ENCODE data around the gene DCAF12L1.

The DCAF12L1 gene

GRCh38 chrX:126552313-126553022, at the start of gene DCAF12L1:
TSS of gene DCAF12L1 (minus strand) at chrX:126552814. CDS start at chrX:126552608, 206 bp downstream.
- no peak within 1 kb of the TSS for H3K27ac Mint-ChIP-seq
- CTCF ChIA-PET: no interaction called here
- H3K9me3 Mint-ChIP-seq: no peaks in the 10 kb centered on the region
- H3K27me3 Mint-ChIP-seq: no peaks in the 10 kb centered on the region
- no peak within 1 kb of the TSS for H3K4me3 Mint-ChIP-seq
- no peaks in the 10 kb centered on the region for H3K36me3 Mint-ChIP-seq
- DNase-seq: no peak
- no peaks in the 10 kb centered on the region for H3K4me1 Mint-ChIP-seq

GRCh38 chrX:126580877-126581276, 28.3 kb upstream of the DCAF12L1 start:
- Mint-ChIP-seq H3K4me1 (no peaks in the 10 kb centered on the region), H3K27ac (no peak overlapping the region), H3K36me3 (no peaks in the 10 kb centered on the region), H3K27me3 (no peaks in the 10 kb centered on the region), H3K4me3 (no peak overlapping the region), H3K9me3 (no peaks in the 10 kb centered on the region)
- CTCF ChIA-PET: no interaction called here
- no peak for DNase-seq

DNA sequence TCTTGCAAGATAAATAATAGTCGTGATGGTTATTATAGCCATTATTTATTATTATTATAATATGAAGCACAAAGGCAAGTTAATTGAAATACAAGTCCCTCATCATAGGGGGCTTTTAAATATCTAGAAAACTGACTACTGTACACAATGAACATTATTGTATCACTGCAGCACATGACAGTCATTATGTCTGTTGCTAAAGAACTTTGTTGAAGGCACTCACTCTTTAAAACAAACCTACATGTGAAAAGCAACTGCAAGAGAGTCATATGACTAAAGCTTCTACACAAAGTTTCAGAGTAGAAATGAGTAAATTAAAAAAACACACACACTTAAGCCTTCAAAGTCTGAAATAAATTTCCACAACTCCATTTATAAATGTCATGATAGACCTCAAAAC, 23.3 kb upstream of the DCAF12L1 start:
- Mint-ChIP-seq H3K27ac (no peak overlapping the region), H3K36me3 (no peaks in the 10 kb centered on the region), H3K9me3 (no peaks in the 10 kb centered on the region), H3K27me3 (no peaks in the 10 kb centered on the region), H3K4me3 (no peak overlapping the region), H3K4me1 (no peaks in the 10 kb centered on the region)
- DNase-seq: no peak
- CTCF ChIA-PET: no interaction called here

DNA sequence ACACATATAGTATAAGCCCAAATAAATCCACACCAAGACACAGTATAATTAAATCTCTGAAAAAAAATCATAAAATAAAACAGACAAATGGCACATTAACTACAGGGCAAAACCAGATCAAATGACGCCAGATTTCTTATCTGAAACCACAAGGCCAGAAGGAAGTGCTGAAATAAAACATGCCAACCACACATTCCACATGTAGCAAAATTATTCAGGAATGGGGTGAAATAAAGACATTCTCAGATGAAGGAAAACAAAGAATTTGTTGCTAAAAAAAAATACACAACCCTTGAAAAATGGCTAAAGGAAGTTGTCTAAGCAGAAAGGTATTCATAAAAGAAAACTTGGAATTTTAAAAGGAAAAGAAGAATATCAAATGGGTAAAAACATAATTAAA, 4.5 kb upstream of the DCAF12L1 start:
- DNase-seq: no peak
- Mint-ChIP-seq H3K4me3 (no peak overlapping the region), H3K9me3 (no peaks in the 10 kb centered on the region), H3K27me3 (no peaks in the 10 kb centered on the region), H3K4me1 (no peaks in the 10 kb centered on the region), H3K27ac (no peak overlapping the region), H3K36me3 (no peaks in the 10 kb centered on the region)
- CTCF ChIA-PET: no interaction called here

DNA sequence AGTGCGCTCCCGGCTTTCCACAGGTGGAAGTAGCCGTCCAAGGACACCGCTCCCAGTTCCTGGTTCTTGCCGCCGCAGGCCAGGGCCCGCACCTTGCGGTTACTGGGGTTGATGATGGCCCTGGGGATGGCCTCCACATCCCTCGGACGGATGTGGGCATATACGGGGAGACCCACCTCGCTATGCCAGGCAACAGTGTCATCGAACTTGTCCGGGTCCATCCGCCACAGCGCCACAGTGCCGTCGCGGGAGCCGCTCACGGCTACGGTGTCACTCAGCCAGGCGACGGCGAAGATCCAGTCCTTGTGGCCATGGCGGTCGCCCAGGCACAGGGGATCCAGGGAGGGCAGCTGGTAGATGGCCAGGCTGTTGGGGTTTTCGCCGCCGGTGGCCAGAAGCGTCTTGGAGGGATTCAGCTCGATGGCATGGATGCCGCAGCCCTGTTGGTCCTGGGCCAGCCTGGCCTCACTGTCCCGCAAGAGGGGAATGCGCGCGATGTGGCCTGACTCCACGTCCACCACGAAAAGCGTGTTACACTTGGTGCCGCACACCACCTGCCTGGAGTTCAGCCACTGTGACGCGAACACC, 795 bp downstream of the DCAF12L1 start:
- no peak overlapping the region for H3K4me3 Mint-ChIP-seq
- no peaks in the 10 kb centered on the region for H3K4me1 Mint-ChIP-seq
- no peaks in the 10 kb centered on the region for H3K9me3 Mint-ChIP-seq
- no peaks in the 10 kb centered on the region for H3K36me3 Mint-ChIP-seq
- CTCF ChIA-PET: no interaction called here
- no peak for DNase-seq
- H3K27me3 Mint-ChIP-seq: no peaks in the 10 kb centered on the region
- H3K27ac Mint-ChIP-seq: no peak overlapping the region

- Mint-ChIP-seq H3K4me3 (no peak overlapping the region), H3K4me1 (no peaks in the 10 kb centered on the region), H3K27ac (no peak overlapping the region), H3K9me3 (no peaks in the 10 kb centered on the region), H3K36me3 (no peaks in the 10 kb centered on the region), H3K27me3 (no peaks in the 10 kb centered on the region)
- CTCF ChIA-PET: no interaction called here
- no peak for DNase-seq
Measured at GRCh38 chrX:126551306-126551705, 1.3 kb downstream of the DCAF12L1 start.

DNA sequence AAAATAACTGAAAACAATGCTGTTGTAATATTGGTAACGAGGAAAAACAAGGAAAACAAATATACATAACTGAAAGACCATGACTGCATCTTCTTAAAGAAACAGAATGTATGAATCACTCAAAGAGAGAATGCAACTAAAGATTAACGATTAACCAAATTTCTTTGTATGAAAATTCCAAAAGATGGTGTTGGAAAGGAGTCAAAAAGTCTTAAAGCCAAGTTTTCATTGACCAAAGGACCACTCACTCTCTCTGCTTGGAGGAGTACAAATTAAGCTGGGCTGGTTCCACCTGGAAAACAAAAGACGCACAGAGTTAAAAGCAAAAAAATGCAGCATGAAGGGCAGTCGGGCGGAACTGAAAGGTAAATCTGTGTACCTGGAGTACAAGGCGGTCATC, 1.8 kb downstream of the DCAF12L1 start:
- Mint-ChIP-seq H3K4me1 (no peaks in the 10 kb centered on the region), H3K27ac (no peak overlapping the region), H3K27me3 (no peaks in the 10 kb centered on the region), H3K9me3 (no peaks in the 10 kb centered on the region), H3K36me3 (no peaks in the 10 kb centered on the region), H3K4me3 (no peak overlapping the region)
- CTCF ChIA-PET: no interaction called here
- no peak for DNase-seq

GRCh38 chrX:126509923-126510322, 42.7 kb downstream of the DCAF12L1 start:
- H3K27me3 Mint-ChIP-seq: no peaks in the 10 kb centered on the region
- H3K4me1 Mint-ChIP-seq: no peaks in the 10 kb centered on the region

More at GRCh38 chrX:126509923-126510322, 42.7 kb downstream of the DCAF12L1 start:
- no peaks in the 10 kb centered on the region for H3K9me3 Mint-ChIP-seq
- H3K4me3 Mint-ChIP-seq: no peak overlapping the region
- CTCF ChIA-PET: no interaction called here
- no peak for DNase-seq
- H3K27ac Mint-ChIP-seq: no peak overlapping the region
- H3K36me3 Mint-ChIP-seq: no peaks in the 10 kb centered on the region
